ENCODE data around the gene ACIN1. TPM values are rescaled to one million over a fixed set of nuclear protein-coding genes. Genes with fewer than 3 reads are reported as not detected.

The ACIN1 gene
- total RNA-seq, 1 experiment from 2014 or later, result 164 TPM

GRCh38 chr14:23104591-23105347 lies 9.8 kb upstream of the ACIN1 start, which contains the start of gene CIROP:
CIROP (minus strand) TSS chr14:23104989; CDS start chr14:23104920, 69 bp downstream.
- no peak for DNase-seq
- Histone ChIP-seq H3K36me3 (no peaks in the 10 kb centered on the region), H3K9me3 (replicated peaks) (no peaks in the 10 kb centered on the region), H3K27ac (no peak within 1 kb of the TSS), H3K4me3 (no peak within 1 kb of the TSS), H3K4me1 (peaks cover 8% of the 10 kb centered on the region), H3K27me3 (peaks cover 9% of the 10 kb centered on the region; the same call in 1 of the 2 replicates)

- peaks cover 8% of the 10 kb centered on the region for H3K4me1 ChIP-seq
- H3K27me3 ChIP-seq, result peaks cover 9% of the 10 kb centered on the region; the same call in 1 of the 2 replicates
- H3K36me3 ChIP-seq, result peaks cover under 1% of the 10 kb centered on the region; the same call in 1 of the 2 replicates
- no peak overlapping the region for H3K27ac ChIP-seq
- H3K9me3 ChIP-seq (replicated peaks), result no peaks in the 10 kb centered on the region
- H3K4me3 ChIP-seq, result no peak overlapping the region
- DNase-seq, result no peak
Observed at GRCh38 chr14:23104070-23104590, 9.2 kb upstream of the ACIN1 start.

- Histone ChIP-seq H3K9me3 (replicated peaks) (no peaks in the 10 kb centered on the region), H3K4me1 (peaks cover 8% of the 10 kb centered on the region), H3K27ac (no peak overlapping the region), H3K36me3 (peaks cover 6% of the 10 kb centered on the region; the same call in 1 of the 2 replicates), H3K27me3 (peaks cover 9% of the 10 kb centered on the region; the same call in 1 of the 2 replicates), H3K4me3 (no peak overlapping the region)
- no peak for DNase-seq
Observed at GRCh38 chr14:23103581-23103980, 8.6 kb upstream of the ACIN1 start.

- Histone ChIP-seq H3K4me1 (peaks cover 8% of the 10 kb centered on the region), H3K9me3 (replicated peaks) (no peaks in the 10 kb centered on the region), H3K27ac (no peak overlapping the region), H3K4me3 (no peak overlapping the region), H3K36me3 (peaks cover 12% of the 10 kb centered on the region; the same call in 1 of the 2 replicates), H3K27me3 (peaks cover 9% of the 10 kb centered on the region; the same call in 1 of the 2 replicates)
- no peak for DNase-seq
Observed at GRCh38 chr14:23102801-23103200, 7.9 kb upstream of the ACIN1 start.

GRCh38 chr14:23101986-23102625 lies 7.2 kb upstream of the ACIN1 start:
- Histone ChIP-seq H3K4me1 (peaks cover 8% of the 10 kb centered on the region), H3K27me3 (peaks cover 9% of the 10 kb centered on the region; the same call in 1 of the 2 replicates), H3K9me3 (replicated peaks) (no peaks in the 10 kb centered on the region), H3K4me3 (no peak overlapping the region), H3K27ac (no peak overlapping the region), H3K36me3 (peaks cover 15% of the 10 kb centered on the region; the same call in 1 of the 2 replicates)
- peak in 1 of 2 experiments; percentile 53 for DNase-seq

GRCh38 chr14:23101213-23101970 lies 6.5 kb upstream of the ACIN1 start:
- peaks cover 15% of the 10 kb centered on the region; the same call in 1 of the 2 replicates for H3K36me3 ChIP-seq
- peaks cover 9% of the 10 kb centered on the region; the same call in 1 of the 2 replicates for H3K27me3 ChIP-seq
- H3K4me3 ChIP-seq, result no peak overlapping the region
- H3K27ac ChIP-seq, result no peak overlapping the region
- H3K4me1 ChIP-seq, result peaks cover 2% of the 10 kb centered on the region
- DNase-seq, result no peak
- no peaks in the 10 kb centered on the region for H3K9me3 ChIP-seq (replicated peaks)

- DNase-seq, result no peak
- Histone ChIP-seq H3K4me1 (no peaks in the 10 kb centered on the region; the same call in 1 of the 2 replicates), H3K4me3 (no peak overlapping the region), H3K36me3 (peaks cover 15% of the 10 kb centered on the region; the same call in 1 of the 2 replicates), H3K9me3 (replicated peaks) (no peaks in the 10 kb centered on the region), H3K27ac (no peak overlapping the region), H3K27me3 (peaks cover 3% of the 10 kb centered on the region; the same call in 1 of the 2 replicates)
Observed at GRCh38 chr14:23099212-23099861, 4.4 kb upstream of the ACIN1 start.

GRCh38 chr14:23097786-23098185 lies 2.9 kb upstream of the ACIN1 start:
- peaks cover 2% of the 10 kb centered on the region for H3K4me1 ChIP-seq
- H3K9me3 ChIP-seq (replicated peaks), result no peaks in the 10 kb centered on the region
- no peaks in the 10 kb centered on the region for H3K27me3 ChIP-seq
- no peak overlapping the region for H3K4me3 ChIP-seq
- no peak overlapping the region for H3K27ac ChIP-seq
- peaks cover 18% of the 10 kb centered on the region for H3K36me3 ChIP-seq
- no peak for DNase-seq

- peak within 1 kb of the TSS; percentile 92 for H3K27ac ChIP-seq
- peaks cover 2% of the 10 kb centered on the region; the same call in 1 of the 2 replicates for H3K4me1 ChIP-seq
- no peaks in the 10 kb centered on the region for H3K9me3 ChIP-seq (replicated peaks)
- peak within 1 kb of the TSS; percentile 94 for H3K4me3 ChIP-seq
- H3K36me3 ChIP-seq, result peaks cover 30% of the 10 kb centered on the region
- H3K27me3 ChIP-seq, result no peaks in the 10 kb centered on the region
- peak; percentile 99 to 100 for DNase-seq
Observed at GRCh38 chr14:23095196-23096108, 516 bp upstream of the ACIN1 start, which contains the start of gene C14orf119. C14orf119 (plus strand) TSS chr14:23095505; CDS start chr14:23097659, 2,154 bp downstream.

- H3K27ac ChIP-seq, result peak overlapping the region; percentile 92
- H3K36me3 ChIP-seq, result peaks cover 42% of the 10 kb centered on the region
Observed at GRCh38 chr14:23093991-23094665, 808 bp downstream of the ACIN1 start.

GRCh38 chr14:23093526-23093925 lies 1.4 kb downstream of the ACIN1 start:
- Histone ChIP-seq H3K27me3 (no peaks in the 10 kb centered on the region), H3K27ac (no peak overlapping the region), H3K4me3 (no peak overlapping the region; the same call in 1 of the 2 replicates), H3K9me3 (replicated peaks) (no peaks in the 10 kb centered on the region), H3K4me1 (peaks cover 2% of the 10 kb centered on the region; the same call in 1 of the 2 replicates), H3K36me3 (peaks cover 43% of the 10 kb centered on the region)
- no peak for DNase-seq

More at GRCh38 chr14:23093991-23094665, 808 bp downstream of the ACIN1 start:
- H3K27me3 ChIP-seq, result no peaks in the 10 kb centered on the region
- H3K9me3 ChIP-seq (replicated peaks), result no peaks in the 10 kb centered on the region
- H3K4me1 ChIP-seq, result peaks cover 2% of the 10 kb centered on the region; the same call in 1 of the 2 replicates
- H3K4me3 ChIP-seq, result peak overlapping the region; percentile 94
- DNase-seq, result no peak

- no peak overlapping the region for H3K4me3 ChIP-seq
- H3K9me3 ChIP-seq (replicated peaks), result no peaks in the 10 kb centered on the region
- no peaks in the 10 kb centered on the region for H3K27me3 ChIP-seq
- H3K27ac ChIP-seq, result no peak overlapping the region
- H3K36me3 ChIP-seq, result peaks cover 43% of the 10 kb centered on the region
- no peak for DNase-seq
- H3K4me1 ChIP-seq, result peaks cover 2% of the 10 kb centered on the region; the same call in 1 of the 2 replicates
Observed at GRCh38 chr14:23093104-23093503, 1.8 kb downstream of the ACIN1 start.

Data from SJCRH30 (cell line).